HL-60 (cell line): ENCODE results near the gene APOL2.

ENCODE experiments used
- DNase-seq, 2 experiments: peaks; one replicate each; pipeline ENCODE4 v3.0.0-alpha.2; 2010 to 2020; ENCODE audit warnings: low read depth in 1 of 2, low spot score in 1 of 2
- H3K27ac ChIP-seq: fragments of 250-450 bp; sonication (Bioruptor Pico); replicated peaks from 2 replicates; pipeline ENCODE4 v1.5.1; 2020; ENCODE audit warnings: mild to moderate bottlenecking, moderate library complexity
- H3K27me3 ChIP-seq: fragments of 250-450 bp; sonication (Bioruptor Pico); 2 replicates; pipeline ENCODE4 v1.5.1; 2021; ENCODE audit warnings: mild to moderate bottlenecking, moderate library complexity; ENCODE audit not compliant: insufficient read depth, poor library complexity, severe bottlenecking
- H3K4me3 ChIP-seq: replicated peaks from 2 replicates; pipeline ENCODE4 v1.5.1; 2011; ENCODE audit warnings: mild to moderate bottlenecking, control low read depth, low read length; ENCODE audit not compliant: insufficient read depth
- CTCF ChIP-seq: IDR thresholded peaks from one replicate; pipeline ENCODE4 v1.5.1; 2011; ENCODE audit warnings: low read length, control low read depth, inconsistent platforms; ENCODE audit not compliant: insufficient read depth
- GABPA ChIP-seq: IDR thresholded peaks from 2 replicates; pipeline ENCODE4 v1.6.1; 2012; ENCODE audit warnings: low read depth
- POLR2AphosphoS5 ChIP-seq: IDR thresholded peaks from 2 replicates; pipeline ENCODE4 v1.6.1; 2012; ENCODE audit warnings: low read depth
- REST ChIP-seq: IDR thresholded peaks from 2 replicates; pipeline ENCODE4 v1.6.1; 2012; ENCODE audit warnings: low read depth; ENCODE audit not compliant: insufficient replicate concordance
- SPI1 ChIP-seq: IDR thresholded peaks from 2 replicates; pipeline ENCODE4 v1.6.1; 2012; ENCODE audit warnings: low read depth, mild to moderate bottlenecking, borderline replicate concordance

The APOL2 gene

GRCh38 chr22:36194385-36194784 is 44.9 kb downstream of the APOL2 start:
- TF ChIP-seq POLR2AphosphoS5: no peak
- Histone ChIP-seq H3K27ac (no peak overlapping the region), H3K27me3 (no peaks in the 10 kb centered on the region), H3K4me3 (no peak overlapping the region)
- no peak for DNase-seq

GRCh38 chr22:36193577-36193976 is 45.8 kb downstream of the APOL2 start:
- no peak for TF ChIP-seq SPI1
- TF ChIP-seq POLR2AphosphoS5: no peak
- TF ChIP-seq CTCF: no peak
- no peak for TF ChIP-seq REST
- no peak for TF ChIP-seq GABPA
- Histone ChIP-seq H3K4me3 (no peak overlapping the region), H3K27me3 (no peaks in the 10 kb centered on the region), H3K27ac (no peak overlapping the region)
- no peak for DNase-seq

- Histone ChIP-seq H3K27me3 (no peaks in the 10 kb centered on the region), H3K27ac (no peak overlapping the region), H3K4me3 (no peak overlapping the region)
- no peak for TF ChIP-seq POLR2AphosphoS5
- no peak for TF ChIP-seq SPI1
- TF ChIP-seq CTCF: no peak
- TF ChIP-seq GABPA: no peak
- TF ChIP-seq REST: no peak
- no peak for DNase-seq
Measured at GRCh38 chr22:36193171-36193570, 46.2 kb downstream of the APOL2 start.

- no peak for TF ChIP-seq SPI1
- TF ChIP-seq CTCF: no peak
- TF ChIP-seq GABPA: no peak
- no peak for TF ChIP-seq REST
- no peak for DNase-seq
- no peaks in the 10 kb centered on the region for H3K27me3 ChIP-seq
- no peak overlapping the region for H3K27ac ChIP-seq
- no peak overlapping the region for H3K4me3 ChIP-seq
Measured at GRCh38 chr22:36192542-36192941, 46.8 kb downstream of the APOL2 start.
